Gastroesophageal sphincter (tissue), 4 donors: ENCODE data around the gene RRAD. TPM values are rescaled to one million over a fixed set of nuclear protein-coding genes. Genes with fewer than 3 reads are reported as not detected.

Source experiments
- ATAC-seq: fragments of 150-250 bp; one replicate; pipeline ENCODE4 v1.9.1; 2016; ENCODE audit warnings: mild to moderate bottlenecking, moderate library complexity
- H3K27ac ChIP-seq, 4 donors: fragments of 200-600 bp; sonication (generic) in 3 of 4; 1 replicate in 3 of 4; 2 replicates in 1 of 4; pipeline ENCODE4 v1.5.1; 2016 to 2019
- H3K27me3 ChIP-seq: fragments of 200-600 bp; sonication (generic); one replicate; pipeline ENCODE4 v1.5.1; 2019
- H3K36me3 ChIP-seq, 2 donors: fragments of 200-600 bp; sonication (generic); one replicate each; pipeline ENCODE4 v1.5.1; 2019; ENCODE audit warnings: control low read depth in 1 of 2
- H3K4me1 ChIP-seq, 3 donors: fragments of 200-600 bp; sonication (generic); 1 replicate in 2 of 3; 2 replicates in 1 of 3; pipeline ENCODE4 v1.5.1; 2016 to 2019; ENCODE audit warnings: control low read depth in 2 of 3
- H3K4me3 ChIP-seq, 2 donors: fragments of 200-600 bp; sonication (generic); one replicate each; pipeline ENCODE4 v1.5.1; 2019; ENCODE audit warnings: mild to moderate bottlenecking in 1 of 2, moderate library complexity in 1 of 2
- H3K9me3 ChIP-seq, 3 donors: fragments of 200-600 bp; sonication (generic); one replicate each; pipeline ENCODE4 v1.5.1; 2017 to 2019; ENCODE audit warnings: control low read depth in 2 of 3
- CTCF ChIP-seq, 4 experiments: fragments of 200-600 bp in 2 of 4; fragments of 450-650 bp in 2 of 4; sonication (generic) in 1 of 4; IDR thresholded peaks; one replicate each; pipeline ENCODE4 v1.5.1; 2017 to 2019; ENCODE audit warnings: antibody characterized with exemption in 4 of 4, mild to moderate bottlenecking in 2 of 4, moderate library complexity in 2 of 4
- EP300 ChIP-seq: sonication (generic); formaldehyde crosslinking; IDR thresholded peaks from one replicate; pipeline ENCODE4 v1.6.1; 2017; ENCODE audit warnings: antibody characterized with exemption, mild to moderate bottlenecking
- POLR2A ChIP-seq, 2 donors: fragments of 450-650 bp; IDR thresholded peaks; one replicate each; pipeline ENCODE4 v1.6.1; 2017; ENCODE audit warnings: antibody characterized with exemption in 2 of 2, mild to moderate bottlenecking in 2 of 2, moderate library complexity in 1 of 2
- POLR2AphosphoS5 ChIP-seq: sonication (generic); formaldehyde crosslinking; IDR thresholded peaks from one replicate; pipeline ENCODE4 v1.6.1; 2017; ENCODE audit warnings: antibody characterized with exemption
- WGBS, 2 donors: methylation state at CpG; one replicate each; pipeline ENCODE4 v1.1.5; 2018; ENCODE audit warnings: low coverage in 1 of 2; 5-methylcytosine and 5-hydroxymethylcytosine counted together
- total RNA-seq, 4 donors: library from RNA; depleted of rRNA; stranded (reverse); fragments of >200 nt; gene quantifications; one replicate each; pipeline ENCODE4 v1.1.0, GENCODE V29; 2016

The RRAD gene
- total RNA-seq, 4 donors from 2014 or later: 33.4 to 103 (median 50.8) TPM

DNA sequence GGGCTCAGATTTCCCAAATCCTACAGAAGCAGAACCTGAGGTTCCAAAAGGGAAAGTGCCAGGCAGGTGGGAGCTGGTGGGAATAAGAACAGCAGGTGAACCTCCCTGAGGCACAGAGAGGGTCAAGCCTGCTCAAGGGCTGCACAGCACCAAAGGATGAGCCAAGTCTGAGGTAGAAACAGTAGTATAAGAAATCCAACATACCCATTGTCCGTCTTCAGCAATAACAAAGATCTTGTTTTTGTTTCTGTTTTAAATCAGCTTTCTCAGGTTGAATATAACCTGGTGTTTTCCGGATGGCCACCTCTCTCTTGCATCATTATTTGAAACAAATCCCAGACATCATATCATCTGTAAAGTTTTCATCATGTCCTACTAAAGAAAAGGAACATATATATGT lies 25.1 kb upstream of the RRAD start:
- peaks cover 6% of the 10 kb centered on the region for H3K27me3 ChIP-seq
- no peak for TF ChIP-seq POLR2A (IDR thresholded peaks at IDR 0.05)
- TF ChIP-seq CTCF (IDR thresholded peaks at IDR 0.05): no peak
- no peak for TF ChIP-seq POLR2AphosphoS5
- 69 to 73% methylated on average over 2 of the region's 2 CpGs for WGBS, 2 donors
- H3K4me1 ChIP-seq: peaks cover 0 to 27% (median 9%) of the 10 kb centered on the region in 3 donors
- H3K36me3 ChIP-seq: no peaks in the 10 kb centered on the region
- H3K4me3 ChIP-seq: no peak overlapping the region
- H3K9me3 ChIP-seq: no peaks in the 10 kb centered on the region
- no peak for ATAC-seq
- no peak overlapping the region for H3K27ac ChIP-seq

- no peak for ATAC-seq
- Histone ChIP-seq H3K27me3 (peaks cover 6% of the 10 kb centered on the region), H3K9me3 (no peaks in the 10 kb centered on the region), H3K4me1 (peaks cover 0 to 27% (median 9%) of the 10 kb centered on the region in 3 donors), H3K4me3 (no peak overlapping the region), H3K27ac (no peak overlapping the region), H3K36me3 (no peaks in the 10 kb centered on the region)
- WGBS, 2 donors: 78 to 82% methylated on average over 3 to 6 of the region's 6 CpGs
- TF ChIP-seq POLR2AphosphoS5: no peak
These were observed 24.1 kb upstream of the RRAD start for GRCh38 chr16:66949472-66949871.

- Histone ChIP-seq H3K27me3 (peaks cover 6% of the 10 kb centered on the region), H3K4me3 (peak overlapping the region; percentile 52 to 58), H3K27ac (no peak overlapping the region), H3K9me3 (no peaks in the 10 kb centered on the region), H3K4me1 (peaks cover 0 to 27% (median 9%) of the 10 kb centered on the region in 3 donors), H3K36me3 (peaks cover 0 to 3% of the 10 kb centered on the region in 2 donors)
- no peak for TF ChIP-seq EP300
- TF ChIP-seq POLR2A (IDR thresholded peaks at IDR 0.05): no peak
- no peak for TF ChIP-seq POLR2AphosphoS5
- TF ChIP-seq CTCF (IDR thresholded peaks at IDR 0.05): no peak
- no peak for ATAC-seq
- 17% methylated on average over 7 of the region's 21 CpGs; no CpG with 5 or more reads in 1 of the 2 donors for WGBS, 2 donors
These were observed 23.5 kb upstream of the RRAD start for GRCh38 chr16:66948837-66949225.

- H3K4me1 ChIP-seq: peaks cover 0 to 27% (median 9%) of the 10 kb centered on the region in 3 donors
- peaks cover 0 to 9% of the 10 kb centered on the region in 2 donors for H3K36me3 ChIP-seq
- no peaks in the 10 kb centered on the region for H3K9me3 ChIP-seq
- peak; percentile 56 for ATAC-seq
- H3K4me3 ChIP-seq: peak overlapping the region; percentile 52 to 58
- no peak for TF ChIP-seq POLR2AphosphoS5
- no peak for TF ChIP-seq CTCF (IDR thresholded peaks at IDR 0.05)
- no peak for TF ChIP-seq EP300
- TF ChIP-seq POLR2A (IDR thresholded peaks at IDR 0.05): no peak
- WGBS, 2 donors: 0% methylated on average over 1 of the region's 44 CpGs; no CpG with 5 or more reads in 1 of the 2 donors
- H3K27me3 ChIP-seq: peaks cover 6% of the 10 kb centered on the region
- H3K27ac ChIP-seq: peak overlapping the region in 1 of 4 donors; percentile 41
These were observed 22.9 kb upstream of the RRAD start for GRCh38 chr16:66948134-66948836.

DNA sequence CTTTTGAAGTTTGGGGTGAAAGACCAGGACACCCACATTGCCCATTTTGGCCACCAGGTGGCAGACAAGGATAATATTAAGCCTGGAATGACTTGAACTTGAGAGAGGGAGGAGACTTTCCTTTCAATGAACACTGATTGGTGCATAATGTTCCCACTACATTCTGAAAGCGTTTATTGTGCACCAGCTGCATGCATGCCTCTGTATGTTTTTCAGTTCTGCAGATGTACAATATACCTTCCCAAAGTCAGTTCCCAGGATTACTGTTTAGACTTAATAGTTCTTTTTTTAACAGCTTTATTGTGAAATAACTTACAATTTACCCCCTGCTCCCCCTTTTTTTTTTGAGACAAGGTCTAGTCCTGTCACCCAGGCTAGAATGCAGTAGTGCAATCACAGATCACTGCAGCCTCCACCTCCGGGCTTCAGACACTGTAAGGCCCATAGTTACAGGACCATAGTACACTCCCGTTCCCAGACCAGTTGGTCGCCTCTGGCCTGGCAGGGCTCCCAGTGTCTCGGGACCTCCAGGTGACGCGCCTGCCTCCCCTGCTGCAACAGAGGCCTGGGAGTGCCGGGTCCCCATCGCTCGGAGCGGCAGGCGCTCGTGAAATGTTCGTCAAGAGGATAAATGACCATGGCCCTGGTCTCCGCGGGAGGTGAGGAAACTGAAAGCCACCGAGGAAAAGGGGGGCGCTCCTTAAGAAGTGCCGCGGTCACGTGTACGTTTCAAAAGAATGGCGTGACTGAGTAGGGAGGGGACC lies 22.1 kb upstream of the RRAD start:
- peak overlapping the region in 2 of 4 donors; percentile 23 to 41 for H3K27ac ChIP-seq
- ATAC-seq: peak; percentile 75
- peaks cover 0 to 17% of the 10 kb centered on the region in 2 donors for H3K36me3 ChIP-seq
- peaks cover 0 to 27% (median 9%) of the 10 kb centered on the region in 3 donors for H3K4me1 ChIP-seq
- WGBS, 2 donors: 0 to 14% methylated on average over 1 of the region's 23 CpGs
- no peaks in the 10 kb centered on the region for H3K9me3 ChIP-seq
- H3K27me3 ChIP-seq: peaks cover 6% of the 10 kb centered on the region
- TF ChIP-seq POLR2AphosphoS5 (no peak), CTCF (IDR thresholded peaks at IDR 0.05) (peak in 3 of 4 experiments; percentile 91 to 95 (median 93))
- peak overlapping the region; percentile 52 to 58 for H3K4me3 ChIP-seq
